IMR-90 (cell line): Measurements from ENCODE around the gene TRIO. TPM values are rescaled to one million over a fixed set of nuclear protein-coding genes. Genes with fewer than 3 reads are reported as not detected.
A peak's percentile ranks its signal among the peaks of the same experiment; 100 is the strongest.

Source experiments
- ATAC-seq: fragments of 200-7000 bp; cut with Tn5 transposase; 2 replicates; pipeline ENCODE4 v1.9.1; 2020; ENCODE audit warnings: low read depth, mild to moderate bottlenecking, moderate library complexity
- BruUV-seq: library from RNA; stranded (reverse); fragments of 400-500 nt; replicated peaks from 2 replicates; lab custom pipeline; 2021; lab: Mats Ljungman, UMichigan
- CTCF ChIA-PET: fragments of 300-600 bp; formaldehyde crosslinking; extraction: SDS; loops from one replicate; lab custom pipeline; 2021; ENCODE audit warnings: antibody characterized with exemption; lab: Yijun Ruan, JAX
- POLR2A ChIA-PET: fragments of 300-600 bp; sonication (Branson Sonifier 250); formaldehyde crosslinking; loops from one replicate; lab custom pipeline; 2022; ENCODE audit warnings: antibody characterized with exemption; ENCODE audit not compliant: unreplicated experiment; lab: Charles Lee
- DNase-seq: peaks from one replicate; pipeline ENCODE4 v3.0.0; 2013
- H2AFZ ChIP-seq: replicated peaks from 2 replicates; pipeline ENCODE3; 2013; ENCODE audit warnings: low read length, mild to moderate bottlenecking; ENCODE audit not compliant: poor library complexity
- H2AK5ac ChIP-seq: 2 replicates; pipeline ENCODE4 v1.6.1; 2013; ENCODE audit warnings: low read depth, low read length, inconsistent platforms
- H2AK9ac ChIP-seq: replicated peaks from 2 replicates; pipeline ENCODE3; 2013; ENCODE audit warnings: mild to moderate bottlenecking, low read depth, low read length, moderate library complexity; ENCODE audit not compliant: poor library complexity
- H2BK120ac ChIP-seq: 2 replicates; pipeline ENCODE4 v1.6.1; 2013; ENCODE audit warnings: low read depth, low read length, inconsistent platforms
- H2BK15ac ChIP-seq: 3 replicates; pipeline ENCODE4 v1.6.1; 2013; ENCODE audit warnings: low read depth, low read length, inconsistent platforms
- H2BK20ac ChIP-seq: 2 replicates; pipeline ENCODE4 v1.6.1; 2013; ENCODE audit warnings: low read depth, mild to moderate bottlenecking, inconsistent platforms, low read length, moderate library complexity
- H2BK5ac ChIP-seq: 2 replicates; pipeline ENCODE4 v1.6.1; 2013; ENCODE audit warnings: mild to moderate bottlenecking, low read depth, low read length, inconsistent platforms; ENCODE audit not compliant: poor library complexity, severe bottlenecking
- H3K14ac ChIP-seq: replicated peaks from 2 replicates; pipeline ENCODE4 v1.6.1; 2013; ENCODE audit warnings: low read depth, low read length, inconsistent platforms
- H3K18ac ChIP-seq: 2 replicates; pipeline ENCODE4 v1.6.1; 2013; ENCODE audit warnings: low read depth, low read length, control low read depth
- H3K23ac ChIP-seq: 2 replicates; pipeline ENCODE4 v1.6.1; 2013; ENCODE audit warnings: low read depth, low read length, inconsistent platforms
- H3K27ac ChIP-seq: 2 replicates; pipeline ENCODE4 v1.5.1; 2013; ENCODE audit warnings: mild to moderate bottlenecking, control low read depth, low read length; ENCODE audit not compliant: insufficient read depth
- H3K27me3 ChIP-seq: 2 replicates; pipeline ENCODE4 v1.6.1; 2013; ENCODE audit warnings: low read length; ENCODE audit not compliant: control insufficient read depth, insufficient read depth
- H3K36me3 ChIP-seq: 2 replicates; pipeline ENCODE4 v1.6.1; 2013; ENCODE audit warnings: low read length, mixed read lengths; ENCODE audit not compliant: control insufficient read depth, insufficient read depth
- H3K4ac ChIP-seq: 2 replicates; pipeline ENCODE4 v1.6.1; 2013; ENCODE audit warnings: low read depth, low read length, inconsistent platforms
- H3K4me1 ChIP-seq: 2 replicates; pipeline ENCODE4 v1.6.1; 2013; ENCODE audit warnings: low read length, mixed read lengths; ENCODE audit not compliant: control insufficient read depth, insufficient read depth
- H3K4me2 ChIP-seq: 2 replicates; pipeline ENCODE4 v1.6.1; 2013; ENCODE audit warnings: low read depth, mild to moderate bottlenecking, control low read depth, low read length, moderate library complexity
- H3K4me3 ChIP-seq: 2 replicates; pipeline ENCODE4 v1.5.1; 2013; ENCODE audit warnings: low read depth, mild to moderate bottlenecking, control low read depth, low read length, moderate library complexity; ENCODE audit not compliant: insufficient read depth
- H3K56ac ChIP-seq: 2 replicates; pipeline ENCODE4 v1.6.1; 2013; ENCODE audit warnings: low read length, inconsistent platforms; ENCODE audit not compliant: insufficient read depth; ENCODE audit errors: extremely low read depth
- H3K79me1 ChIP-seq, 2 experiments: 2 replicates each; pipeline ENCODE4 v1.6.1; 2013; ENCODE audit warnings: low read length in 2 of 2, inconsistent platforms in 1 of 2, low read depth in 1 of 2
- H3K9ac ChIP-seq: 2 replicates; pipeline ENCODE4 v1.6.1; 2013; ENCODE audit warnings: low read depth, low read length, control low read depth
- H3K9me1 ChIP-seq: 2 replicates; pipeline ENCODE4 v1.6.1; 2013; ENCODE audit warnings: low read length, inconsistent platforms; ENCODE audit not compliant: insufficient read depth
- H3K9me3 ChIP-seq: 2 replicates; pipeline ENCODE4 v1.6.1; 2013; ENCODE audit warnings: low read length; ENCODE audit not compliant: control insufficient read depth, insufficient read depth
- H4K20me1 ChIP-seq: 2 replicates; pipeline ENCODE4 v1.6.1; 2013; ENCODE audit warnings: low read length, inconsistent platforms; ENCODE audit not compliant: insufficient read depth
- H4K5ac ChIP-seq: 2 replicates; pipeline ENCODE4 v1.6.1; 2013; ENCODE audit warnings: mild to moderate bottlenecking, low read depth, low read length, control low read depth
- H4K8ac ChIP-seq, 2 experiments: 2 replicates each; pipeline ENCODE4 v1.6.1; 2013; ENCODE audit warnings: low read depth in 2 of 2, low read length in 2 of 2, control low read depth in 1 of 2, inconsistent platforms in 1 of 2
- H4K91ac ChIP-seq: 2 replicates; pipeline ENCODE4 v1.6.1; 2013; ENCODE audit warnings: low read depth, low read length, inconsistent platforms; ENCODE audit not compliant: insufficient read depth
- BHLHE40 ChIP-seq: fragments of 150-350 bp; IDR thresholded peaks from 2 replicates; pipeline ENCODE4 v1.6.1; 2016; ENCODE audit warnings: mild to moderate bottlenecking, low read depth, low read length
- CHD1 ChIP-seq: IDR thresholded peaks from 2 replicates; pipeline ENCODE4 v1.6.1; 2012; ENCODE audit warnings: low read depth, low read length, improper control_type of control experiment
- MAFK ChIP-seq: IDR thresholded peaks from 2 replicates; pipeline ENCODE4 v1.6.1; 2012; ENCODE audit warnings: low read depth, low read length, improper control_type of control experiment
- MAZ ChIP-seq: IDR thresholded peaks from 2 replicates; pipeline ENCODE4 v1.6.1; 2012; ENCODE audit warnings: low read depth, mild to moderate bottlenecking, low read length, improper control_type of control experiment, moderate library complexity, borderline replicate concordance
- MXI1 ChIP-seq: IDR thresholded peaks from 2 replicates; pipeline ENCODE4 v1.6.1; 2012; ENCODE audit warnings: low read depth, mild to moderate bottlenecking, low read length, moderate library complexity, borderline replicate concordance
- NFE2L2 ChIP-seq: fragments of 150-350 bp; IDR thresholded peaks from 2 replicates; pipeline ENCODE4 v1.6.1; 2016; ENCODE audit warnings: low read depth, mild to moderate bottlenecking, low read length
- POLR2A ChIP-seq: IDR thresholded peaks from 2 replicates; pipeline ENCODE4 v1.6.1; 2012; ENCODE audit warnings: mild to moderate bottlenecking, low read depth, low read length
- RAD21 ChIP-seq: IDR thresholded peaks from 2 replicates; pipeline ENCODE4 v1.6.1; 2012; ENCODE audit warnings: low read length, improper control_type of control experiment
- RFX5 ChIP-seq: IDR thresholded peaks from 2 replicates; pipeline ENCODE4 v1.8.0; 2012; ENCODE audit warnings: low read depth, mild to moderate bottlenecking, low read length, moderate library complexity
- SMC3 ChIP-seq: fragments of 150-350 bp; IDR thresholded peaks from 2 replicates; pipeline ENCODE4 v1.6.1; 2016; ENCODE audit warnings: low read depth, mild to moderate bottlenecking, antibody characterized with exemption, low read length, moderate library complexity
- WGBS, 2 experiments: methylation state at CpG; one replicate each; pipeline versions ENCODE4 v1.1.5 to v1.1.7; 2013; ENCODE audit warnings: missing lambda C conversion rate in 2 of 2; ENCODE audit not compliant: insufficient read length in 1 of 2; ENCODE audit errors: extremely low coverage in 2 of 2; 5-methylcytosine and 5-hydroxymethylcytosine counted together
- dilution Hi-C: fragments of 300-500 bp; cut with HindIII; formaldehyde crosslinking; loops from one replicate; pipeline ENCODE4 v1.14.3; 2018; ENCODE audit warnings: low sequenced_read_pairs; ENCODE audit not compliant: unreplicated experiment
- in situ Hi-C: fragments of 300-500 bp; cut with MboI; formaldehyde crosslinking; loops from 3 replicates; pipeline ENCODE4 v1.14.3; 2019; ENCODE audit warnings: low sequenced_read_pairs, inconsistent platforms, mixed read lengths
- intact Hi-C: fragments of 100-400 bp; cut with micrococcal nuclease; formaldehyde crosslinking; loops from 2 replicates; pipeline ENCODE4 v1.10.0; 2022
- polyA plus RNA-seq, 3 experiments: library from polyadenylated mRNA; depleted of rRNA; stranded (reverse); fragments of >200 nt; gene quantifications; 2 replicates each; pipeline ENCODE4 v1.2.3, GENCODE V29; 2012; ENCODE audit warnings: low replicate concordance in 1 of 3
- total RNA-seq: library from RNA; depleted of rRNA; stranded (reverse); fragments of >200 nt; gene quantifications from 2 replicates; pipeline ENCODE4 v1.2.3, GENCODE V29; 2012
- TF ChIP-seq, protein P1 (sequence below): conservative IDR thresholded peaks from 2 replicates; pipeline ENCODE4 v1.5.1; 2012; ENCODE audit warnings: mild to moderate bottlenecking, low read depth, low read length, improper control_type of control experiment
- TF ChIP-seq, protein P2 (sequence below): fragments of 150-350 bp; IDR thresholded peaks from 2 replicates; pipeline ENCODE4 v1.6.1; 2017; ENCODE audit warnings: mild to moderate bottlenecking, antibody characterized with exemption, low read length, low read depth

The TRIO gene
- total and polyA plus RNA-seq, 2 of the 4 experiments (the other 2 are of a cell fraction): 206 to 522 TPM

DNA sequence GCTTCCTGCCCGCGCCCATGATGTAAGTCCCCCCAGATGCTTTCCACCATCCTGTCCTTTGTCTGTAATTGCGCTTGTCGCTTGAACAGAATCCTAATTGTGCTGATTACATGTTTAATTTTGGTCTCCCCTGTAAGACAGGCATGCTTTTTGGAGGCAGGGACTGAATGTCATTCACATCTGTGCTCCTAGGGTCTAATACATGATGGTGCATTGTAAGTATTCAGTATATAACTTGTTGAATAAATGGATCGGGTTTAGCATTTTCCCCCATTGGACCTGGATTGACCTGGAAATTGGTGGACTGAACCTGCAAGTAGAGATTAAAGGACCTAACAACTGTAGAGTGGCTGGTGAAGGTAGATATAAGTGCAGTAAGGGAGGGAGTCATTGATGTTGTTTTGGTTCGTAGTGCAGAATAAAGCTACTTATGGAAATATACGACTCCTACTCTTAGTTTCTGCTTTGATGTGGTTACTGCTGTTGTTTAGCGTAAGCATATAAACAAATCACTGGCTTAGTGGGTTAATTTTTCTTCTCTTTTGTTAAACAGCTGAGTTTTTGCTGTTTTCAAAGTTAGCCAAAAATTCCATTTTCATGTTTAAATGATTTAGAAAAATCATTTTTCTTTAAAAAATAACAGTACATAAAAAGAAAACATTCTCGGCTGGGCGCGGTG, 57.3 kb downstream of the TRIO start:
- intact Hi-C loops (no loop called here), dilution Hi-C loops (no loop called here), in situ Hi-C loops (no loop called here)
- H3K9me1 ChIP-seq: peaks cover 35% of the 10 kb centered on the region
- H3K18ac ChIP-seq: peak overlapping the region; percentile 6; the same call in 1 of the 2 replicates
- peak overlapping the region; percentile 53 for H3K27ac ChIP-seq
- no peaks in the 10 kb centered on the region for H3K9me3 ChIP-seq
- 0 out of 3 replicates have a peak overlapping the region, but pooled peaks have one; percentile 22 for H2BK15ac ChIP-seq
- H2AK5ac ChIP-seq: peak overlapping the region; percentile 66
- BruUV-seq: no TSS peak
- 0 out of 2 replicates have a peak overlapping the region, but pooled peaks have one; percentile 20 for H2BK20ac ChIP-seq
- peaks cover 40% of the 10 kb centered on the region for H3K4me1 ChIP-seq
- H3K36me3 ChIP-seq: peaks cover 17% of the 10 kb centered on the region
- ChIA-PET CTCF (interaction anchor here (1.0 kb wide), 1 partner anchor 161 kb away, joined by 3 read pairs; no protein-coding TSS in a partner anchor), POLR2A (interaction anchor here (0.6 kb wide), 1 partner anchor 33 kb away, joined by 5 read pairs; no protein-coding TSS in a partner anchor)
- peaks cover 0 to 36% of the 10 kb centered on the region in 2 experiments; a peak in 2 of 4 replicates for H3K79me1 ChIP-seq
- H4K8ac ChIP-seq: peak overlapping the region; percentile 31 to 38; a peak in 3 of 4 replicates
- H3K23ac ChIP-seq: peak overlapping the region; percentile 41; the same call in 1 of the 2 replicates
- H4K5ac ChIP-seq: no peak overlapping the region
- no peak overlapping the region for H3K4me3 ChIP-seq
- H3K9ac ChIP-seq: no peak overlapping the region
- no peak overlapping the region for H2AK9ac ChIP-seq
- H2BK5ac ChIP-seq: peak overlapping the region; percentile 70
- peak overlapping the region; percentile 5 for H2BK120ac ChIP-seq
- no peak overlapping the region for H3K56ac ChIP-seq
- H3K14ac ChIP-seq: peak overlapping the region; percentile 17; the same call in 1 of the 2 replicates
- H3K27me3 ChIP-seq: no peaks in the 10 kb centered on the region
- 0 out of 2 replicates have a peak overlapping the region, but pooled peaks have one; percentile 13 for H4K91ac ChIP-seq
- no peak overlapping the region for H2AFZ ChIP-seq
- H4K20me1 ChIP-seq: peaks cover 95% of the 10 kb centered on the region
- TF ChIP-seq SMC3 (no peak), NFE2L2 (no peak), RAD21 (no peak), BHLHE40 (no peak), MAZ (no peak), CHD1 (no peak), POLR2A (no peak), MAFK (no peak), MXI1 (no peak), RFX5 (no peak)
- TF ChIP-seq, protein P1, sequence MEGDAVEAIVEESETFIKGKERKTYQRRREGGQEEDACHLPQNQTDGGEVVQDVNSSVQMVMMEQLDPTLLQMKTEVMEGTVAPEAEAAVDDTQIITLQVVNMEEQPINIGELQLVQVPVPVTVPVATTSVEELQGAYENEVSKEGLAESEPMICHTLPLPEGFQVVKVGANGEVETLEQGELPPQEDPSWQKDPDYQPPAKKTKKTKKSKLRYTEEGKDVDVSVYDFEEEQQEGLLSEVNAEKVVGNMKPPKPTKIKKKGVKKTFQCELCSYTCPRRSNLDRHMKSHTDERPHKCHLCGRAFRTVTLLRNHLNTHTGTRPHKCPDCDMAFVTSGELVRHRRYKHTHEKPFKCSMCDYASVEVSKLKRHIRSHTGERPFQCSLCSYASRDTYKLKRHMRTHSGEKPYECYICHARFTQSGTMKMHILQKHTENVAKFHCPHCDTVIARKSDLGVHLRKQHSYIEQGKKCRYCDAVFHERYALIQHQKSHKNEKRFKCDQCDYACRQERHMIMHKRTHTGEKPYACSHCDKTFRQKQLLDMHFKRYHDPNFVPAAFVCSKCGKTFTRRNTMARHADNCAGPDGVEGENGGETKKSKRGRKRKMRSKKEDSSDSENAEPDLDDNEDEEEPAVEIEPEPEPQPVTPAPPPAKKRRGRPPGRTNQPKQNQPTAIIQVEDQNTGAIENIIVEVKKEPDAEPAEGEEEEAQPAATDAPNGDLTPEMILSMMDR: no peak
- TF ChIP-seq, protein P2, sequence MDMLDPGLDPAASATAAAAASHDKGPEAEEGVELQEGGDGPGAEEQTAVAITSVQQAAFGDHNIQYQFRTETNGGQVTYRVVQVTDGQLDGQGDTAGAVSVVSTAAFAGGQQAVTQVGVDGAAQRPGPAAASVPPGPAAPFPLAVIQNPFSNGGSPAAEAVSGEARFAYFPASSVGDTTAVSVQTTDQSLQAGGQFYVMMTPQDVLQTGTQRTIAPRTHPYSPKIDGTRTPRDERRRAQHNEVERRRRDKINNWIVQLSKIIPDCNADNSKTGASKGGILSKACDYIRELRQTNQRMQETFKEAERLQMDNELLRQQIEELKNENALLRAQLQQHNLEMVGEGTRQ: no peak
- peak overlapping the region; percentile 51 for H3K4ac ChIP-seq
- WGBS, 2 experiments: 82% methylated on average over 5 of the region's 11 CpGs; no CpG with 5 or more reads in 1 of the 2 experiments
- no peak for DNase-seq
- ATAC-seq: no peak
- no peak overlapping the region for H3K4me2 ChIP-seq
